ENCODE data around the gene GALNT10. TPM values are rescaled to one million over a fixed set of nuclear protein-coding genes. Genes with fewer than 3 reads are reported as not detected.

The GALNT10 gene
- total and polyA plus RNA-seq, 2 donors from 2014 or later, result 13.0 to 44.3 TPM

GRCh38 chr5:154391788-154392187 lies 201.3 kb downstream of the GALNT10 start:
- Histone ChIP-seq H3K36me3 (ENCODE audit: control insufficient read depth in 2 of 3, insufficient read depth in 3 of 3, low read length in 3 of 3) (peaks cover 0 to 11% (median 4%) of the 10 kb centered on the region in 3 donors), H3K4me1 (ENCODE audit: control insufficient read depth in 2 of 3, insufficient read depth in 2 of 3, low read depth in 1 of 3, low read length in 3 of 3) (peaks cover 0 to under 1% (median under 1%) of the 10 kb centered on the region in 3 donors), H3K27me3 (ENCODE audit: control insufficient read depth, insufficient read depth, low read length) (no peaks in the 10 kb centered on the region), H3K27ac (ENCODE audit: low read depth in 2 of 2, low read length in 2 of 2) (no peak overlapping the region), H3K9ac (ENCODE audit: low read length in 3 of 3) (no peak overlapping the region), H3K4me3 (ENCODE audit: low read length in 3 of 3) (no peak overlapping the region), H3K9me3 (ENCODE audit: control insufficient read depth in 2 of 3, insufficient read depth in 1 of 3, low read length in 3 of 3) (no peaks in the 10 kb centered on the region)
- TF ChIP-seq, protein P1, sequence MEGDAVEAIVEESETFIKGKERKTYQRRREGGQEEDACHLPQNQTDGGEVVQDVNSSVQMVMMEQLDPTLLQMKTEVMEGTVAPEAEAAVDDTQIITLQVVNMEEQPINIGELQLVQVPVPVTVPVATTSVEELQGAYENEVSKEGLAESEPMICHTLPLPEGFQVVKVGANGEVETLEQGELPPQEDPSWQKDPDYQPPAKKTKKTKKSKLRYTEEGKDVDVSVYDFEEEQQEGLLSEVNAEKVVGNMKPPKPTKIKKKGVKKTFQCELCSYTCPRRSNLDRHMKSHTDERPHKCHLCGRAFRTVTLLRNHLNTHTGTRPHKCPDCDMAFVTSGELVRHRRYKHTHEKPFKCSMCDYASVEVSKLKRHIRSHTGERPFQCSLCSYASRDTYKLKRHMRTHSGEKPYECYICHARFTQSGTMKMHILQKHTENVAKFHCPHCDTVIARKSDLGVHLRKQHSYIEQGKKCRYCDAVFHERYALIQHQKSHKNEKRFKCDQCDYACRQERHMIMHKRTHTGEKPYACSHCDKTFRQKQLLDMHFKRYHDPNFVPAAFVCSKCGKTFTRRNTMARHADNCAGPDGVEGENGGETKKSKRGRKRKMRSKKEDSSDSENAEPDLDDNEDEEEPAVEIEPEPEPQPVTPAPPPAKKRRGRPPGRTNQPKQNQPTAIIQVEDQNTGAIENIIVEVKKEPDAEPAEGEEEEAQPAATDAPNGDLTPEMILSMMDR (IDR thresholded peaks at IDR 0.05; ENCODE audit: borderline replicate concordance, extremely low read depth, insufficient read depth), result no peak
- intact Hi-C loops (cut with DNase I), result no loop called here
- DNase-seq, result no peak
- no peak for FAIRE-seq

DNA sequence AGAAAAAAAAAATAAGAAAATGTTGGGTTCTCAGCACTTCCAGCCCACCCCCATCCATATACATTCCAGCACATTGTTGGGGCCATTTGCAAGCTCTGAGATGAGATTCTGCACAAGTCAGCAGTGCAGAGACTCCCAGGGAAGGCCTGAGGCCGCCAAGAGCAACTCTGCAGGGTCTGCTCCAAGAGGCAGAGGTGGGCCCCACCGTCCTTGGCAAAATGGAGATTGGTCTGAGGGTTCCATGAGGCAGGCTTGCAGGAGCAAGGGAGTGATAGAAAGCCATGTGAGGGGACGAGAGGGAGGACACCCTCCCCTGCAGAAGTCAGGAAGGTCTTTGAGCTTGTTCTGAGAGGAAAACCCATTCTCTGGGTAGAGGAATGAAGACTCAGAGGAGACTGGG lies 203.3 kb downstream of the GALNT10 start:
- no peak overlapping the region for H3K27ac ChIP-seq (ENCODE audit: low read depth in 2 of 2, low read length in 2 of 2)
- no peaks in the 10 kb centered on the region for H3K27me3 ChIP-seq (ENCODE audit: control insufficient read depth, insufficient read depth, low read length)
- no peak overlapping the region for H3K4me3 ChIP-seq (ENCODE audit: low read length in 3 of 3)
- H3K36me3 ChIP-seq (ENCODE audit: control insufficient read depth in 2 of 3, insufficient read depth in 3 of 3, low read length in 3 of 3), result peaks cover 0 to 11% (median 4%) of the 10 kb centered on the region in 3 donors
- FAIRE-seq (no peak), DNase-seq (no peak)
- no peak overlapping the region for H3K9ac ChIP-seq (ENCODE audit: low read length in 3 of 3)
- no peaks in the 10 kb centered on the region for H3K9me3 ChIP-seq (ENCODE audit: control insufficient read depth in 2 of 3, insufficient read depth in 1 of 3, low read length in 3 of 3)
- intact Hi-C loops (cut with DNase I), result no loop called here
- no peaks in the 10 kb centered on the region for H3K4me1 ChIP-seq (ENCODE audit: control insufficient read depth in 2 of 3, insufficient read depth in 2 of 3, low read depth in 1 of 3, low read length in 3 of 3)
- TF ChIP-seq, protein P1 (IDR thresholded peaks at IDR 0.05; ENCODE audit: borderline replicate concordance, extremely low read depth, insufficient read depth), result no peak

DNA sequence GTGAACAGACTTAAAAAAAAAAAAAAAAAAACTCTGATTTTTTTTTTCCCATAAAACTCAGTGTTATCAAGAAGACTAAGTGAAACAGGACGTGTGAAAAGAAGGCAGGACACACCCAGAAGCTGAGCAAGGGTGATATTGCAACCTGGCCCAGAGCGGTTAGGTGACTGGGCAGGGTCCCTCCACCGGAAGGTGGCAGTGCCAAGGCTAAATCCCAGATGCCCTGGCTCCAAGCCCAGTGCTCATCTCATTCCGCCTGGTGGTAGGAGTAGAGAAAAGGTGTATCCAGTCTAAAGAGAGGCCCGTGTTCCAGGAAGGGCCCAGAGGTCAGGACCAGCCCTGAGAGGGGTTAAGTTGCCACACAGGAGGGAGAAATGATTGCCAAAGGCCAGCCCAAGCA lies 203.8 kb downstream of the GALNT10 start:
- Histone ChIP-seq H3K36me3 (ENCODE audit: control insufficient read depth in 2 of 3, insufficient read depth in 3 of 3, low read length in 3 of 3) (peaks cover 0 to 11% (median 4%) of the 10 kb centered on the region in 3 donors), H3K27me3 (ENCODE audit: control insufficient read depth, insufficient read depth, low read length) (no peaks in the 10 kb centered on the region), H3K4me3 (ENCODE audit: low read length in 3 of 3) (no peak overlapping the region), H3K4me1 (ENCODE audit: control insufficient read depth in 2 of 3, insufficient read depth in 2 of 3, low read depth in 1 of 3, low read length in 3 of 3) (no peaks in the 10 kb centered on the region), H3K27ac (ENCODE audit: low read depth in 2 of 2, low read length in 2 of 2) (no peak overlapping the region), H3K9me3 (ENCODE audit: control insufficient read depth in 2 of 3, insufficient read depth in 1 of 3, low read length in 3 of 3) (no peaks in the 10 kb centered on the region), H3K9ac (ENCODE audit: low read length in 3 of 3) (no peak overlapping the region)
- intact Hi-C loops (cut with DNase I), result no loop called here
- TF ChIP-seq, protein P1 (IDR thresholded peaks at IDR 0.05; ENCODE audit: borderline replicate concordance, extremely low read depth, insufficient read depth), result no peak
- DNase-seq (no peak), FAIRE-seq (no peak)
